BLaER1 (cell line): ENCODE results near the gene ZBTB20.

Source experiments
- H3K27ac ChIP-seq: shearing (Covaris generic); formaldehyde crosslinking; 2 replicates; pipeline ENCODE4 v1.8.1; 2022
- H3K27me3 ChIP-seq: shearing (Covaris generic); formaldehyde crosslinking; 2 replicates; pipeline ENCODE4 v1.8.1; 2022
- H3K36me3 ChIP-seq: shearing (Covaris generic); formaldehyde crosslinking; 2 replicates; pipeline ENCODE4 v1.8.1; 2022
- H3K4me1 ChIP-seq: shearing (Covaris generic); formaldehyde crosslinking; 2 replicates; pipeline ENCODE4 v1.8.1; 2022
- H3K4me2 ChIP-seq: shearing (Covaris generic); formaldehyde crosslinking; 2 replicates; pipeline ENCODE4 v1.8.1; 2022
- H3K4me3 ChIP-seq: shearing (Covaris generic); formaldehyde crosslinking; 2 replicates; pipeline ENCODE4 v1.8.1; 2022
- H3K9ac ChIP-seq: shearing (Covaris generic); formaldehyde crosslinking; 2 replicates; pipeline ENCODE4 v1.8.1; 2022
- H3K9me3 ChIP-seq: shearing (Covaris generic); formaldehyde crosslinking; 2 replicates; pipeline ENCODE4 v1.8.1; 2022
- H4K20me1 ChIP-seq: shearing (Covaris generic); formaldehyde crosslinking; 2 replicates; pipeline ENCODE4 v1.8.1; 2022
- Cebpa-rat ChIP-seq: shearing (Covaris generic); IDR thresholded peaks from 2 replicates; pipeline ENCODE4 v1.8.1; 2022

The ZBTB20 gene

DNA sequence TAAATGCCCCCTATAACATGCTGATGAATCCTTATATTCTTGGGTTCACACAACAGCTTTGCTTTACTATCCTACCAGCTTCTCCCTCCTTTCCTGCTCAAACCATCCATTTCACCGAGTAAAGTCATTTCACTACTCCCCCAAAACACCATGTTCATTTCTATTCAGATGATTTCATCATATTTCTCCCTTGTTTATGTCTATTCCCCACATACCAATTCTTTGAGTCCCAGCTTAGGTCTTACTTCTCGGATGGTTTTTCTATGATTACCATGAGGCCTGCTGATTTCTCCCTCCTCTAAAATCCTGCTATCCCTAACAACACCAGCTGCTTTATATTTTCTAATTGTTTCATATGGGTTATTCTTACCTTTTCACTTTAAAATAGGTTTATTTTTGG is 621.8 kb downstream of the ZBTB20 start:
- Histone ChIP-seq H3K9me3 (no peaks in the 10 kb centered on the region), H3K4me2 (no peak overlapping the region), H3K36me3 (no peaks in the 10 kb centered on the region), H3K4me3 (no peak overlapping the region), H3K9ac (no peak overlapping the region), H3K27me3 (no peaks in the 10 kb centered on the region), H3K27ac (no peak overlapping the region), H3K4me1 (no peaks in the 10 kb centered on the region), H4K20me1 (no peaks in the 10 kb centered on the region)
- TF ChIP-seq Cebpa-rat, result no peak

- Histone ChIP-seq H3K9me3 (no peaks in the 10 kb centered on the region), H3K4me2 (no peak overlapping the region), H3K4me1 (no peaks in the 10 kb centered on the region), H3K27me3 (no peaks in the 10 kb centered on the region), H3K36me3 (no peaks in the 10 kb centered on the region), H3K27ac (no peak overlapping the region), H3K9ac (no peak overlapping the region), H3K4me3 (no peak overlapping the region), H4K20me1 (no peaks in the 10 kb centered on the region)
- no peak for TF ChIP-seq Cebpa-rat
These were observed 627.7 kb downstream of the ZBTB20 start for GRCh38 chr3:114519415-114519814.

GRCh38 chr3:114518206-114518808 is 628.8 kb downstream of the ZBTB20 start:
- Histone ChIP-seq H3K4me2 (no peak overlapping the region), H3K27ac (no peak overlapping the region), H3K36me3 (no peaks in the 10 kb centered on the region), H3K9me3 (no peaks in the 10 kb centered on the region), H4K20me1 (no peaks in the 10 kb centered on the region), H3K9ac (no peak overlapping the region), H3K4me1 (no peaks in the 10 kb centered on the region), H3K27me3 (no peaks in the 10 kb centered on the region), H3K4me3 (no peak overlapping the region)
- TF ChIP-seq Cebpa-rat, result no peak

DNA sequence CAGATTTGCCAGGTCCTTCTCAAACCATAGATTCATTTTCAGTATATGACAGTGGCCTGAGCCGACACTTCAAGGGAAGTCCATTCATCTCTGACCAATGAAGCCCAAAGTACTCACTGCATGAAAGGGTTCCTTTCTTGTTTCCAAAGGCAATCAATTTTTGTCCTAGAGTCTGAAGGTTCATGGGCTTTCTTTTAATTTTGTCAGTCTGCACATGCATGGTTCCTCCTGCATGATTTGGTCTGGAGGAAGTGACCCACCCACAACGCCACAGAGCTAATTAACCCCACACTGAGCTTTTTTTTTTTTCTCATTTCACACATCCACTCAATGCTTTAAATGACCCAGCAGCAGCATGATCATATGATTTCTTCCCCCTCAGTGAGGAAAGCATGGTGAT is 636.9 kb downstream of the ZBTB20 start:
- Histone ChIP-seq H3K27ac (no peak overlapping the region), H3K9ac (no peak overlapping the region), H3K4me2 (no peak overlapping the region), H4K20me1 (no peaks in the 10 kb centered on the region), H3K4me3 (no peak overlapping the region), H3K4me1 (no peaks in the 10 kb centered on the region), H3K27me3 (no peaks in the 10 kb centered on the region), H3K36me3 (no peaks in the 10 kb centered on the region), H3K9me3 (no peaks in the 10 kb centered on the region)
- TF ChIP-seq Cebpa-rat, result no peak

DNA sequence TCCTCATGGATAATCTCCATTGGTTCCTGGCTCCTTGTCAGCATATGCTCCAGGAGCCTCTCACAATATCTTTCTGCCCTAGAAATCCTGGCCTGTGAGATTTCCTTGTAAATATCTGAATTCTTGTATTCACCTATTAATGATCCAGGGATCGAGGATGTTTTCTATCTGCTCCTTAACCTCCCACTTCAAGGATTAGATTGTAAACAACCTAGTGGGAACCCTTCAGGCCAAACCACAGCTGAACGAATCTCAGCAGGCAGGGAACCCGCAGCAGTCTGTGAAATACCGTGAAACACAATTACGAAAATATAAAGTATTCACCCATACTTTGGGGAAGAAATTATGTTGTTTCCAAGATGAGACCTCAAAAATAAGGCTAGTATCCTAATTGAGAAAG is 637.3 kb downstream of the ZBTB20 start:
- Histone ChIP-seq H4K20me1 (no peaks in the 10 kb centered on the region), H3K4me1 (no peaks in the 10 kb centered on the region), H3K4me3 (no peak overlapping the region), H3K36me3 (no peaks in the 10 kb centered on the region), H3K27me3 (no peaks in the 10 kb centered on the region), H3K4me2 (no peak overlapping the region), H3K27ac (no peak overlapping the region), H3K9me3 (no peaks in the 10 kb centered on the region), H3K9ac (no peak overlapping the region)
- TF ChIP-seq Cebpa-rat, result no peak

DNA sequence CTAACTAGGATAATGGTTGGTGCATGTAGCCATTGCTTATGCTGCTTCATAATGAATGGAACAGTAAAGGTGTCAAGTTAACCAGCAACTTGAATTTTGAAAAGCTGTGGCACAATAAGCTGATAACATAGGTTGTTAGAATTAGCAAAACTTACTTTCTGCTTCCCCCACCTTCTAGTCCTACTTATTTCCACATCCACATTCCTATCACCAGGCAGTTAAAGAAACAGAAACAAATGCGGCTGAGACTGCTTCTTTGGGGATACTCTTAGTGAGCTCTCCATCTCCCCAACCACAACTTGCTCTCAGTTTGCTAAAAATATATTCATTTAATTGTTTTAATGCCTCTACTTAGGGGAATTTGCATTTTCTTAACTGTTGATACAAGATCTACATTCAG is 638.1 kb downstream of the ZBTB20 start:
- H3K27ac ChIP-seq, result no peak overlapping the region
- H3K4me2 ChIP-seq, result no peak overlapping the region
- H3K4me1 ChIP-seq, result no peaks in the 10 kb centered on the region
- H3K27me3 ChIP-seq, result no peaks in the 10 kb centered on the region
- no peak for TF ChIP-seq Cebpa-rat
- no peaks in the 10 kb centered on the region for H4K20me1 ChIP-seq
- H3K4me3 ChIP-seq, result no peak overlapping the region
- no peak overlapping the region for H3K9ac ChIP-seq
- no peaks in the 10 kb centered on the region for H3K36me3 ChIP-seq
- no peaks in the 10 kb centered on the region for H3K9me3 ChIP-seq

GRCh38 chr3:114508208-114508607 is 638.9 kb downstream of the ZBTB20 start:
- no peak overlapping the region for H3K27ac ChIP-seq
- no peak overlapping the region for H3K4me3 ChIP-seq
- H3K4me2 ChIP-seq, result no peak overlapping the region

DNA sequence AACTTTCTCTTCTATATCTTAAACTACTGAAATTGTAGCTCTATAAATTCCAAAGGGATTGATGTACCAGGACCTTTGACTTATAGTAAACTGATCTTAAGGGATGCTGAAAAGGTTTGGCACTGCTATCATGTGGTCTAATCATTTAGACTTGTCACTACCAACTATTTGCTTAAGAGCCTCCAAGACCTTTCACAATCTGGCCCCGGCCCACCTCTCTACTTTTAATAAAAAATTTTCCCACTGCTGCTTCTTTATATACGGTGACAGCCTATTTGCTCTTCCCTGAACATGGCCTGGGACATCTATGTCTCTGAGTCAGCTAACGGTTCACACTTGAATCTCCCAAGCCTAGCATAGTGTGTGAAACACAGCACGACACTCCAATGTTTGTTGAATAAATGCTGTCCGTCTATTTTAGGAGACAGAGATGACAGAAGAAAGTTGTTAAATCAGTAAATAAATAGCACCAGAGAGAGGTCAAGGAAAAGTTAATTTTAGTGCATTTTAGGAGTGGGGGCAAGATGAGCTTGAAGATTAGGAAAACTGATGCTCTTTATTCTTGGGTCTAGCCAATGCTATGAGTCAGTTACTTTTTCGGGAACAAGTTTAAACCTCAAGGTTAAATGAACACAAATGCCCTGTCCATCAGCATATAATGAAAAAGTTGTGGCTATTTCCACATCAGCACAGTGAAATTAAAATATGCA is 640.3 kb downstream of the ZBTB20 start:
- H3K9ac ChIP-seq, result no peak overlapping the region
- no peaks in the 10 kb centered on the region for H3K36me3 ChIP-seq
- H3K4me2 ChIP-seq, result no peak overlapping the region
- H3K27ac ChIP-seq, result no peak overlapping the region
- H3K27me3 ChIP-seq, result no peaks in the 10 kb centered on the region
- H4K20me1 ChIP-seq, result no peaks in the 10 kb centered on the region
- no peaks in the 10 kb centered on the region for H3K9me3 ChIP-seq
- no peak for TF ChIP-seq Cebpa-rat
- no peak overlapping the region for H3K4me3 ChIP-seq
- H3K4me1 ChIP-seq, result no peaks in the 10 kb centered on the region

More at GRCh38 chr3:114508208-114508607, 638.9 kb downstream of the ZBTB20 start:
- no peaks in the 10 kb centered on the region for H3K27me3 ChIP-seq
- no peaks in the 10 kb centered on the region for H3K9me3 ChIP-seq
- H3K4me1 ChIP-seq, result no peaks in the 10 kb centered on the region
- H4K20me1 ChIP-seq, result no peaks in the 10 kb centered on the region
- H3K9ac ChIP-seq, result no peak overlapping the region
- H3K36me3 ChIP-seq, result no peaks in the 10 kb centered on the region
- TF ChIP-seq Cebpa-rat, result no peak

DNA sequence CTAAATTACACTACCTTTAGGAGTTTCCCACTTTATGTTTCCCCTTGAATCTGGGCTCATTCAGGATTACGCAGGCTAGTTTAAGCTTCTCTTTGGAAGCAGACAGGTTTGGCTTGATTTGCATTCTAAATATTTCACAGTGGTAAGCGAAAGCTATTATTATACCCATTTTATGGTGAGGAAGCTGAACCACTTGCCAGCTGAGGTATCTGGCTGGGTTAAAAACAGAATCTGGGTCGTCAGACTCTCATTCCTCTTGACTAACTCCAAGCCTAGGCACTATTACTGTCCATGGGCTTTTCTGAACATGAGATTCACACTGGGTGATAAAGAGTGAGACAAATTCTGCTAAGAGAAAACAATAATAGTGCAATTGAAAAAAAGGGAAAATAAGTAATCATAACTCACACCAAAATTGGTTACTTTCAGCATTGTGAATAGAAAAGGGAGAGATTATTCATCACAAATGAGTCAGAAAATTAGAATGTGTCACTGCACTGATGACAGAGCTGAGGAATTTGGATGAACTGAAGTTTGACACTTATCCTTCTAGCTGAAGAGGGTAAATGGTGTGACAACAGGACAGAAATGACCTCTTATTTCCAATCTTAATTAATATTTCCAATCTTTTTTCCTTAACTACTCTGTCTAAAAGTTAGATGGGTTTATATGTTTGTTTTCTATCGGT is 642.0 kb downstream of the ZBTB20 start:
- no peaks in the 10 kb centered on the region for H3K36me3 ChIP-seq
- no peak overlapping the region for H3K4me2 ChIP-seq
- no peak overlapping the region for H3K4me3 ChIP-seq
- no peak for TF ChIP-seq Cebpa-rat
- peaks cover 7% of the 10 kb centered on the region for H3K4me1 ChIP-seq
- no peak overlapping the region for H3K9ac ChIP-seq
- H4K20me1 ChIP-seq, result 0 out of 2 replicates have a peak, but pooled peaks cover 5% of the 10 kb centered on the region
- H3K9me3 ChIP-seq, result no peaks in the 10 kb centered on the region
- no peaks in the 10 kb centered on the region for H3K27me3 ChIP-seq
- no peak overlapping the region for H3K27ac ChIP-seq

DNA sequence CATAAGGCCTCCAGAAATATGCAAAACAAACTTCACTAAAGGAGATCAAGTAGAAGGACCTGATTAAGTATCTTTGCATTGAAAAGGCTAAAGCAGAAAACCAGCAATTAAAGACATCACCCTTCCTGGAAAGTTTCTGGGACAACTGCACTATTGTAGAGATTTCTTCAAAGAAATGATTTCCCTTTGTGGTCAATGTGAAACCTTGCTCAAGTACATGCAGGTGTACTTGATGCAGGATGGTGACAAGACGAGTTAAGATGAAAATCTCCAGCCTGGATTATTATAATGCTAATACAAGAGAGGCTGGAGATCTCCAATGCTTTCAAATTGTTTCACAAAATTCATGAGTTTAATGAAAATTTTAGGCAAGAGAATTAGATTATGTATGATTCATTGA is 644.9 kb downstream of the ZBTB20 start:
- Histone ChIP-seq H3K27me3 (no peaks in the 10 kb centered on the region), H3K27ac (no peak overlapping the region), H3K4me1 (peaks cover 18% of the 10 kb centered on the region), H3K4me3 (no peak overlapping the region), H3K4me2 (no peak overlapping the region), H3K9me3 (no peaks in the 10 kb centered on the region), H3K9ac (no peak overlapping the region), H4K20me1 (0 out of 2 replicates have a peak, but pooled peaks cover 10% of the 10 kb centered on the region), H3K36me3 (no peaks in the 10 kb centered on the region)
- TF ChIP-seq Cebpa-rat, result no peak
